HEK293 (cell line): ENCODE results near the gene BACH2.

Experiments
- CTCF ChIA-PET: fragments of 350-600 bp; formaldehyde crosslinking; extraction: SDS; loops from one replicate; lab custom pipeline; 2021; ENCODE audit warnings: antibody characterized with exemption; lab: Yijun Ruan, JAX
- POLR2A ChIA-PET: fragments of 300-600 bp; formaldehyde crosslinking; extraction: SDS; loops from one replicate; lab custom pipeline; 2020; ENCODE audit warnings: antibody characterized with exemption, inconsistent platforms; lab: Yijun Ruan, JAX
- H3K27ac ChIP-seq: fragments of 200-500 bp; sonication (Bioruptor generic); 2 replicates; pipeline ENCODE4 v1.5.1; 2014; ENCODE audit warnings: low read depth, low read length, control low read depth, inconsistent platforms; ENCODE audit errors: extremely low read depth
- H3K36me3 ChIP-seq, 2 experiments: fragments of 200-500 bp in 1 of 2; sonication (Bioruptor generic) in 1 of 2; 1 replicate in 1 of 2; 2 replicates in 1 of 2; pipeline ENCODE4 v1.5.1; 2014 to 2017; ENCODE audit warnings: inconsistent platforms in 2 of 2, low read length in 2 of 2; ENCODE audit not compliant: control insufficient read depth in 2 of 2, insufficient read depth in 1 of 2
- H3K4me1 ChIP-seq: fragments of 200-500 bp; sonication (Bioruptor generic); 2 replicates; pipeline ENCODE4 v1.5.1; 2014; ENCODE audit warnings: mild to moderate bottlenecking, low read length, inconsistent platforms; ENCODE audit not compliant: control insufficient read depth, insufficient read depth
- H3K4me3 ChIP-seq: 2 replicates; pipeline ENCODE4 v1.5.1; 2011; ENCODE audit warnings: low read depth, mild to moderate bottlenecking, control low read depth, low read length, moderate library complexity
- H3K9me3 ChIP-seq: fragments of 200-500 bp; sonication (Bioruptor generic); 2 replicates; pipeline ENCODE4 v1.5.1; 2014; ENCODE audit warnings: low read depth, low read length, inconsistent platforms; ENCODE audit not compliant: control insufficient read depth, insufficient read depth
- MEIS1 ChIP-seq: sonication (generic); formaldehyde crosslinking; IDR thresholded peaks from 2 replicates; pipeline ENCODE4 v1.8.1; 2022; ENCODE audit warnings: missing genetic modification reagents, mild to moderate bottlenecking, borderline replicate concordance
- MZF1 ChIP-seq: fragments of 450-650 bp; formaldehyde crosslinking; IDR thresholded peaks from 2 replicates; pipeline ENCODE4 v1.5.1; 2017; ENCODE audit warnings: missing biosample characterization, missing genetic modification characterization, borderline replicate concordance
- SALL2 ChIP-seq: fragments of 450-650 bp; formaldehyde crosslinking; IDR thresholded peaks from 2 replicates; pipeline ENCODE4 v1.5.0; 2017; ENCODE audit warnings: missing biosample characterization, mild to moderate bottlenecking, missing genetic modification characterization, borderline replicate concordance
- TRIM28 ChIP-seq: IDR thresholded peaks from 2 replicates; pipeline ENCODE4 v1.6.1; 2011; ENCODE audit warnings: low read length, control low read depth, borderline replicate concordance
- ZBTB21 ChIP-seq: fragments of 450-650 bp; formaldehyde crosslinking; IDR thresholded peaks from 2 replicates; pipeline ENCODE4 v1.5.1; 2017; ENCODE audit warnings: missing biosample characterization, missing genetic modification characterization
- ZFP41 ChIP-seq: fragments of 450-650 bp; formaldehyde crosslinking; IDR thresholded peaks from 2 replicates; pipeline ENCODE4 v1.5.1; 2016; ENCODE audit warnings: missing biosample characterization, missing genetic modification characterization, borderline replicate concordance
- ZNF248 ChIP-seq: fragments of 450-650 bp; formaldehyde crosslinking; IDR thresholded peaks from 2 replicates; pipeline ENCODE4 v1.5.1; 2017; ENCODE audit warnings: missing biosample characterization, missing genetic modification characterization
- ZNF341 ChIP-seq: fragments of 450-650 bp; formaldehyde crosslinking; IDR thresholded peaks from 2 replicates; pipeline ENCODE4; 2016; ENCODE audit warnings: low read depth, missing biosample characterization, missing genetic modification characterization
- ZNF530 ChIP-seq: fragments of 450-650 bp; formaldehyde crosslinking; IDR thresholded peaks from 2 replicates; pipeline ENCODE4 v1.5.1; 2016; ENCODE audit warnings: low read depth, missing biosample characterization, missing genetic modification characterization
- ZNF621 ChIP-seq: fragments of 450-650 bp; formaldehyde crosslinking; IDR thresholded peaks from 2 replicates; pipeline ENCODE4 v1.5.1; 2017; ENCODE audit warnings: missing biosample characterization, missing genetic modification characterization
- ZNF629 ChIP-seq: fragments of 450-650 bp; formaldehyde crosslinking; IDR thresholded peaks from 2 replicates; pipeline ENCODE4 v1.5.1; 2017; ENCODE audit warnings: missing biosample characterization, missing genetic modification characterization
- ZNF837 ChIP-seq: fragments of 450-650 bp; formaldehyde crosslinking; IDR thresholded peaks from 2 replicates; pipeline ENCODE4 v1.5.1; 2016; ENCODE audit warnings: missing biosample characterization, missing genetic modification characterization
- ZNF843 ChIP-seq: fragments of 450-650 bp; formaldehyde crosslinking; IDR thresholded peaks from 2 replicates; pipeline ENCODE4 v1.5.1; 2016; ENCODE audit warnings: missing biosample characterization, missing genetic modification characterization
- ZSCAN30 ChIP-seq: fragments of 450-650 bp; IDR thresholded peaks from 2 replicates; pipeline ENCODE4 v1.5.1; 2018; ENCODE audit warnings: missing biosample characterization, mild to moderate bottlenecking, missing genetic modification characterization, moderate library complexity
- TF ChIP-seq, protein P1 (sequence below): fragments of 450-650 bp; IDR thresholded peaks from 2 replicates; pipeline ENCODE4 v1.5.1; 2018; ENCODE audit warnings: missing biosample characterization, missing genetic modification characterization
- TF ChIP-seq, protein P2 (sequence below): fragments of 450-650 bp; formaldehyde crosslinking; IDR thresholded peaks from 2 replicates; pipeline ENCODE4 v1.5.1; 2017; ENCODE audit warnings: missing biosample characterization, missing genetic modification characterization
- TF ChIP-seq, protein P3 (sequence below): fragments of 450-650 bp; formaldehyde crosslinking; IDR thresholded peaks from 2 replicates; pipeline ENCODE4 v1.5.1; 2016; ENCODE audit warnings: missing biosample characterization, missing genetic modification characterization, low read depth
- TF ChIP-seq, protein P4 (sequence below): fragments of 450-650 bp; formaldehyde crosslinking; IDR thresholded peaks from 2 replicates; pipeline ENCODE4 v1.5.1; 2016; ENCODE audit warnings: missing biosample characterization, missing genetic modification characterization
- TF ChIP-seq, protein P5 (sequence below): fragments of 450-650 bp; formaldehyde crosslinking; IDR thresholded peaks from 2 replicates; pipeline ENCODE4 v1.5.1; 2017; ENCODE audit warnings: missing biosample characterization, missing genetic modification characterization
- TF ChIP-seq, protein P6 (sequence below): fragments of 450-650 bp; formaldehyde crosslinking; IDR thresholded peaks from 2 replicates; pipeline ENCODE4 v1.5.1; 2016; ENCODE audit warnings: missing biosample characterization, missing genetic modification characterization
- TF ChIP-seq, protein P7 (sequence below): fragments of 450-650 bp; formaldehyde crosslinking; IDR thresholded peaks from 2 replicates; pipeline ENCODE4 v1.5.1; 2016; ENCODE audit warnings: missing biosample characterization, missing genetic modification characterization

Gene BACH2

DNA sequence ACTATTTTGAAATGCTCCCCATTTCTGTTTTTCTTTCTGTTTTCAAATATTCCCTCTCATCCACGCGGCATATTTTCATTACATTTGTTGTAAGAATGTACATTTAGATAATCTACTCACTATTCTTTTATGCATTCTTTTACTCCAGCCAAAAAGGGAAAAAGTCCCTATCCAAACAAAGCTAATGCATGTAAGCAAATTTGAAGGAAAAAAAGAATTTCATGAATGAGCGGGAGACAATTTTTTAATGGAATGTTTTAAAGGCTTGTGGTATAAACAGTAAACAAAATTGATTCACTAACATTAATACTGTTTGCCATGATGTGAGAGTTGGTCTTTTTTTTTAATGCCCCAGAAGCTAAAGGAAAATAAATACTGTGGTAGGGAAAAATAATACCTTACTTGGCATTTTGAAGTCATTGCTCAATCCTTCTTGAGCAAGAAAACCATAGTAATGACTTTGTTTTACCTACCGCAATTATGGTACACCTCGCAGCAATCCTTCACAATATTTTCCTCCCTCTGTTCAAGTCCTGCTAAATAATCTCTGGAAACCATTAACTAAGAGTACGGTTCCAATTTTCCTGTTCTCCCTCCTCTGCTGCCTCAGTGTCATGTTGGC, 79.0 kb downstream of the BACH2 start (continued):
- TF ChIP-seq ZBTB21 (tag by site-specific recombination): 0 out of 2 replicates have a peak, but pooled peaks have one; percentile 95
- TF ChIP-seq, protein P1, sequence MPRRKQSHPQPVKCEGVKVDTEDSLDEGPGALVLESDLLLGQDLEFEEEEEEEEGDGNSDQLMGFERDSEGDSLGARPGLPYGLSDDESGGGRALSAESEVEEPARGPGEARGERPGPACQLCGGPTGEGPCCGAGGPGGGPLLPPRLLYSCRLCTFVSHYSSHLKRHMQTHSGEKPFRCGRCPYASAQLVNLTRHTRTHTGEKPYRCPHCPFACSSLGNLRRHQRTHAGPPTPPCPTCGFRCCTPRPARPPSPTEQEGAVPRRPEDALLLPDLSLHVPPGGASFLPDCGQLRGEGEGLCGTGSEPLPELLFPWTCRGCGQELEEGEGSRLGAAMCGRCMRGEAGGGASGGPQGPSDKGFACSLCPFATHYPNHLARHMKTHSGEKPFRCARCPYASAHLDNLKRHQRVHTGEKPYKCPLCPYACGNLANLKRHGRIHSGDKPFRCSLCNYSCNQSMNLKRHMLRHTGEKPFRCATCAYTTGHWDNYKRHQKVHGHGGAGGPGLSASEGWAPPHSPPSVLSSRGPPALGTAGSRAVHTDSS (tag by site-specific recombination): no peak
- TF ChIP-seq ZFP41 (tag by site-specific recombination): no peak
- TF ChIP-seq ZNF621: no peak
- no peak for TF ChIP-seq ZNF248 (tag by site-specific recombination)

DNA sequence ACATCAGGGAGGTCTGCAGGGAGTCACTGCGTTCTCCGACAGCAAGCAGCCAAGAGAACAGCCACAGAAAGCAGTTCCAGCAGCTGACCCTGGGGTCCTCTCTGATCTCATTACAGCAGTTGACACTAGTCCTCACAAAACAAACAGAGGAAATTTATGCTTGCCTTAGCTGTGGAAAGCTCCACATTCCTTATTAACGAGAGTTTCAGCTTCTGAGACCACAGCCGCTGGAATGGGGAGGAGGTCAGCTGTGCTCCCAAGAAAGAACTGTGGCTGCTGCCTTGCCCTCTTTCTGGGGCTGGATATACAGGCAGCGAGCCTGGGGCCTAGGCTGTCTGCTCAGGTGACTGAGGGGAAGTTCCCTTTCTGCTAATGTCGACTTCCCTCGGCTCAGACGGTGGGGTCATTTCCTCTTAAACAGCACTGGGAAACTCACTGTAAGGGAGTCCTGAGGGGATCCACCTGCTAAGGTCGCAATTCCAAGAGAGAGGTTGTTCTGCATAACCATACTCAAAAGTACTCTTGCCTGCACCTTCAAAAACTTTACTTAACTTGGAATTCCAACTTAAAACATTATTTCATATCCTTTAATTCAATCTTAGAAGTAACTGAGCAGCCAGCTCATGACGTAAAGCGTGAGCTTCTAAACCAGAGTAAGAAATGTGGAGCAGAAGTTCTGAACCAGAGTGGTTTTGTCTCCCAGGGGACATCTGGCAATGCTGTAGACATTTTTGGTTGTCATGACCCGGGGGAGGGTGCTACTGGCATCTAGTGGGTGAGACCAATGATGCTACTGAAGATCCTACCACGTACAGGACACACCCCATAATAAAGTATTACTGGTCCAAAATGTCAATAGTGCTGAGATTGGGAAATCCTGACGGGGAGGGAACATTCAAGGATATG, 80.3 kb downstream of the BACH2 start:
- Histone ChIP-seq H3K4me3 (no peak overlapping the region), H3K9me3 (no peaks in the 10 kb centered on the region), H3K27ac (peak overlapping the region; percentile 48; the same call in 1 of the 2 replicates), H3K4me1 (peaks cover 51% of the 10 kb centered on the region), H3K36me3 (no peaks in the 10 kb centered on the region)
- CTCF ChIA-PET: interaction anchor here (0.6 to 5.2 kb wide), 8 partner anchors 15 to 276 kb away, joined by 3 to 24 read pairs (median 4); no protein-coding TSS in a partner anchor
- POLR2A ChIA-PET: interaction anchor here (0.9 to 1.5 kb wide), 2 partner anchors 23 to 69 kb away, joined by 3 read pairs; no protein-coding TSS in a partner anchor
- TF ChIP-seq ZNF843 (tag by site-specific recombination): peak; percentile 67
- TF ChIP-seq, protein P2, sequence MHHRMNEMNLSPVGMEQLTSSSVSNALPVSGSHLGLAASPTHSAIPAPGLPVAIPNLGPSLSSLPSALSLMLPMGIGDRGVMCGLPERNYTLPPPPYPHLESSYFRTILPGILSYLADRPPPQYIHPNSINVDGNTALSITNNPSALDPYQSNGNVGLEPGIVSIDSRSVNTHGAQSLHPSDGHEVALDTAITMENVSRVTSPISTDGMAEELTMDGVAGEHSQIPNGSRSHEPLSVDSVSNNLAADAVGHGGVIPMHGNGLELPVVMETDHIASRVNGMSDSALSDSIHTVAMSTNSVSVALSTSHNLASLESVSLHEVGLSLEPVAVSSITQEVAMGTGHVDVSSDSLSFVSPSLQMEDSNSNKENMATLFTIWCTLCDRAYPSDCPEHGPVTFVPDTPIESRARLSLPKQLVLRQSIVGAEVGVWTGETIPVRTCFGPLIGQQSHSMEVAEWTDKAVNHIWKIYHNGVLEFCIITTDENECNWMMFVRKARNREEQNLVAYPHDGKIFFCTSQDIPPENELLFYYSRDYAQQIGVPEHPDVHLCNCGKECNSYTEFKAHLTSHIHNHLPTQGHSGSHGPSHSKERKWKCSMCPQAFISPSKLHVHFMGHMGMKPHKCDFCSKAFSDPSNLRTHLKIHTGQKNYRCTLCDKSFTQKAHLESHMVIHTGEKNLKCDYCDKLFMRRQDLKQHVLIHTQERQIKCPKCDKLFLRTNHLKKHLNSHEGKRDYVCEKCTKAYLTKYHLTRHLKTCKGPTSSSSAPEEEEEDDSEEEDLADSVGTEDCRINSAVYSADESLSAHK: peak; percentile 78
- peak; percentile 79; the same call in 1 of the 2 replicates for TF ChIP-seq TRIM28
- no peak for TF ChIP-seq MEIS1 (CRISPR knock-in tag)
- no peak for TF ChIP-seq ZNF837
- TF ChIP-seq, protein P3, sequence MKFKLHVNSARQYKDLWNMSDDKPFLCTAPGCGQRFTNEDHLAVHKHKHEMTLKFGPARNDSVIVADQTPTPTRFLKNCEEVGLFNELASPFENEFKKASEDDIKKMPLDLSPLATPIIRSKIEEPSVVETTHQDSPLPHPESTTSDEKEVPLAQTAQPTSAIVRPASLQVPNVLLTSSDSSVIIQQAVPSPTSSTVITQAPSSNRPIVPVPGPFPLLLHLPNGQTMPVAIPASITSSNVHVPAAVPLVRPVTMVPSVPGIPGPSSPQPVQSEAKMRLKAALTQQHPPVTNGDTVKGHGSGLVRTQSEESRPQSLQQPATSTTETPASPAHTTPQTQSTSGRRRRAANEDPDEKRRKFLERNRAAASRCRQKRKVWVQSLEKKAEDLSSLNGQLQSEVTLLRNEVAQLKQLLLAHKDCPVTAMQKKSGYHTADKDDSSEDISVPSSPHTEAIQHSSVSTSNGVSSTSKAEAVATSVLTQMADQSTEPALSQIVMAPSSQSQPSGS: 0 out of 2 replicates have a peak, but pooled peaks have one; percentile 19
- peak; percentile 94 for TF ChIP-seq ZNF341
- TF ChIP-seq, protein P4, sequence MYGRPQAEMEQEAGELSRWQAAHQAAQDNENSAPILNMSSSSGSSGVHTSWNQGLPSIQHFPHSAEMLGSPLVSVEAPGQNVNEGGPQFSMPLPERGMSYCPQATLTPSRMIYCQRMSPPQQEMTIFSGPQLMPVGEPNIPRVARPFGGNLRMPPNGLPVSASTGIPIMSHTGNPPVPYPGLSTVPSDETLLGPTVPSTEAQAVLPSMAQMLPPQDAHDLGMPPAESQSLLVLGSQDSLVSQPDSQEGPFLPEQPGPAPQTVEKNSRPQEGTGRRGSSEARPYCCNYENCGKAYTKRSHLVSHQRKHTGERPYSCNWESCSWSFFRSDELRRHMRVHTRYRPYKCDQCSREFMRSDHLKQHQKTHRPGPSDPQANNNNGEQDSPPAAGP: no peak
- peak; percentile 48; the same call in 1 of the 2 replicates for TF ChIP-seq ZSCAN30
- TF ChIP-seq SALL2 (tag by site-specific recombination): no peak
- peak; percentile 58; the same call in 1 of the 2 replicates for TF ChIP-seq ZNF629 (tag by site-specific recombination)
- TF ChIP-seq MZF1: no peak
- TF ChIP-seq, protein P5, sequence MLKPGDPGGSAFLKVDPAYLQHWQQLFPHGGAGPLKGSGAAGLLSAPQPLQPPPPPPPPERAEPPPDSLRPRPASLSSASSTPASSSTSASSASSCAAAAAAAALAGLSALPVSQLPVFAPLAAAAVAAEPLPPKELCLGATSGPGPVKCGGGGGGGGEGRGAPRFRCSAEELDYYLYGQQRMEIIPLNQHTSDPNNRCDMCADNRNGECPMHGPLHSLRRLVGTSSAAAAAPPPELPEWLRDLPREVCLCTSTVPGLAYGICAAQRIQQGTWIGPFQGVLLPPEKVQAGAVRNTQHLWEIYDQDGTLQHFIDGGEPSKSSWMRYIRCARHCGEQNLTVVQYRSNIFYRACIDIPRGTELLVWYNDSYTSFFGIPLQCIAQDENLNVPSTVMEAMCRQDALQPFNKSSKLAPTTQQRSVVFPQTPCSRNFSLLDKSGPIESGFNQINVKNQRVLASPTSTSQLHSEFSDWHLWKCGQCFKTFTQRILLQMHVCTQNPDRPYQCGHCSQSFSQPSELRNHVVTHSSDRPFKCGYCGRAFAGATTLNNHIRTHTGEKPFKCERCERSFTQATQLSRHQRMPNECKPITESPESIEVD (tag by site-specific recombination): 0 out of 2 replicates have a peak, but pooled peaks have one; percentile 14
- TF ChIP-seq, protein P6, sequence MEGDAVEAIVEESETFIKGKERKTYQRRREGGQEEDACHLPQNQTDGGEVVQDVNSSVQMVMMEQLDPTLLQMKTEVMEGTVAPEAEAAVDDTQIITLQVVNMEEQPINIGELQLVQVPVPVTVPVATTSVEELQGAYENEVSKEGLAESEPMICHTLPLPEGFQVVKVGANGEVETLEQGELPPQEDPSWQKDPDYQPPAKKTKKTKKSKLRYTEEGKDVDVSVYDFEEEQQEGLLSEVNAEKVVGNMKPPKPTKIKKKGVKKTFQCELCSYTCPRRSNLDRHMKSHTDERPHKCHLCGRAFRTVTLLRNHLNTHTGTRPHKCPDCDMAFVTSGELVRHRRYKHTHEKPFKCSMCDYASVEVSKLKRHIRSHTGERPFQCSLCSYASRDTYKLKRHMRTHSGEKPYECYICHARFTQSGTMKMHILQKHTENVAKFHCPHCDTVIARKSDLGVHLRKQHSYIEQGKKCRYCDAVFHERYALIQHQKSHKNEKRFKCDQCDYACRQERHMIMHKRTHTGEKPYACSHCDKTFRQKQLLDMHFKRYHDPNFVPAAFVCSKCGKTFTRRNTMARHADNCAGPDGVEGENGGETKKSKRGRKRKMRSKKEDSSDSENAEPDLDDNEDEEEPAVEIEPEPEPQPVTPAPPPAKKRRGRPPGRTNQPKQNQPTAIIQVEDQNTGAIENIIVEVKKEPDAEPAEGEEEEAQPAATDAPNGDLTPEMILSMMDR (tag by site-specific recombination): 0 out of 2 replicates have a peak, but pooled peaks have one; percentile 16
- TF ChIP-seq, protein P7, sequence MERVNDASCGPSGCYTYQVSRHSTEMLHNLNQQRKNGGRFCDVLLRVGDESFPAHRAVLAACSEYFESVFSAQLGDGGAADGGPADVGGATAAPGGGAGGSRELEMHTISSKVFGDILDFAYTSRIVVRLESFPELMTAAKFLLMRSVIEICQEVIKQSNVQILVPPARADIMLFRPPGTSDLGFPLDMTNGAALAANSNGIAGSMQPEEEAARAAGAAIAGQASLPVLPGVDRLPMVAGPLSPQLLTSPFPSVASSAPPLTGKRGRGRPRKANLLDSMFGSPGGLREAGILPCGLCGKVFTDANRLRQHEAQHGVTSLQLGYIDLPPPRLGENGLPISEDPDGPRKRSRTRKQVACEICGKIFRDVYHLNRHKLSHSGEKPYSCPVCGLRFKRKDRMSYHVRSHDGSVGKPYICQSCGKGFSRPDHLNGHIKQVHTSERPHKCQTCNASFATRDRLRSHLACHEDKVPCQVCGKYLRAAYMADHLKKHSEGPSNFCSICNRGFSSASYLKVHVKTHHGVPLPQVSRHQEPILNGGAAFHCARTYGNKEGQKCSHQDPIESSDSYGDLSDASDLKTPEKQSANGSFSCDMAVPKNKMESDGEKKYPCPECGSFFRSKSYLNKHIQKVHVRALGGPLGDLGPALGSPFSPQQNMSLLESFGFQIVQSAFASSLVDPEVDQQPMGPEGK (tag by site-specific recombination): no peak
- TF ChIP-seq ZNF530 (tag by site-specific recombination): no peak
